Right atrium auricular region (tissue), 2 donors: Measurements from ENCODE around the gene RIMBP2. TPM values are rescaled to one million over a fixed set of nuclear protein-coding genes. Genes with fewer than 3 reads are reported as not detected.

Experiments used
- DNase-seq: peaks from one replicate; pipeline ENCODE4 v3.0.0-alpha.2; 2019; ENCODE audit warnings: low spot score
- H3K27ac ChIP-seq, 2 donors: fragments of 200-600 bp; sonication (generic); 1 replicate in 1 of 2; 2 replicates in 1 of 2; pipeline ENCODE4 v1.5.1; 2016 to 2019
- H3K27me3 ChIP-seq, 2 donors: fragments of 200-600 bp; sonication (generic); one replicate each; pipeline versions ENCODE4 v1.5.1 to v1.6.0; 2017 to 2019
- H3K36me3 ChIP-seq: fragments of 200-600 bp; sonication (generic); one replicate; pipeline ENCODE4 v1.5.1; 2016
- H3K4me1 ChIP-seq, 2 donors: fragments of 200-600 bp; sonication (generic); one replicate each; pipeline versions ENCODE4 v1.5.1 to v1.6.0; 2017 to 2019
- H3K4me3 ChIP-seq, 2 donors: fragments of 200-600 bp; sonication (generic); 1 replicate in 1 of 2; 2 replicates in 1 of 2; pipeline ENCODE4 v1.5.1; 2017 to 2019; ENCODE audit warnings: mild to moderate bottlenecking in 1 of 2, moderate library complexity in 1 of 2
- H3K9me3 ChIP-seq, 2 donors: fragments of 200-600 bp; sonication (generic); one replicate each; pipeline ENCODE4 v1.5.1; 2019
- CTCF ChIP-seq, 2 donors: fragments of 200-600 bp; sonication (generic); IDR thresholded peaks; one replicate each; pipeline ENCODE4 v1.5.1; 2019; ENCODE audit warnings: antibody characterized with exemption in 2 of 2
- total RNA-seq, 2 donors: library from RNA; depleted of rRNA; stranded (reverse); fragments of >200 nt; gene quantifications; one replicate each; pipeline ENCODE4 v1.1.0, GENCODE V29; 2016

Gene RIMBP2
- total RNA-seq, 2 donors from 2014 or later, result 0.04 TPM; not detected in 1

DNA sequence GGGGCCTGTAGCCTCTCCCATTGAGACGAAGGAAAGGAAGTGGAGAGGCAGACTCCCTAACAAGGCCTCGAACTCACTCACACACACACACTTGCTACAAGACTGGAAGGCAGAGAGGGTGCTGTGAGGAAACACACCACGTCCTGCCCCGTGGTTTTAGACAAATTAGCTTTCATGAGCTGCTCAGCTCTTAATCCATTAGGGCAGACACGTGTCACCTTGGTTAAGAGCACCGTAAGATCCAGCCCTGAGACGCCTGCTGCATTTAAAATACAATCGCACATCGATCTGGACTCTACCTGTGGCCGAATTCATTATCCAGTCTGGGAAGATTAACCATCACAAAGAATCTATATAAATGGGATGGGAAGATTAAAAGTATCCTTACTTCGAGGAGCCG is 72.0 kb downstream of the RIMBP2 start:
- Histone ChIP-seq H3K36me3 (no peaks in the 10 kb centered on the region), H3K27ac (no peak overlapping the region), H3K9me3 (no peaks in the 10 kb centered on the region), H3K4me1 (no peaks in the 10 kb centered on the region), H3K4me3 (no peak overlapping the region), H3K27me3 (no peaks in the 10 kb centered on the region)
- no peak for TF ChIP-seq CTCF (IDR thresholded peaks at IDR 0.05)
- no peak for DNase-seq

DNA sequence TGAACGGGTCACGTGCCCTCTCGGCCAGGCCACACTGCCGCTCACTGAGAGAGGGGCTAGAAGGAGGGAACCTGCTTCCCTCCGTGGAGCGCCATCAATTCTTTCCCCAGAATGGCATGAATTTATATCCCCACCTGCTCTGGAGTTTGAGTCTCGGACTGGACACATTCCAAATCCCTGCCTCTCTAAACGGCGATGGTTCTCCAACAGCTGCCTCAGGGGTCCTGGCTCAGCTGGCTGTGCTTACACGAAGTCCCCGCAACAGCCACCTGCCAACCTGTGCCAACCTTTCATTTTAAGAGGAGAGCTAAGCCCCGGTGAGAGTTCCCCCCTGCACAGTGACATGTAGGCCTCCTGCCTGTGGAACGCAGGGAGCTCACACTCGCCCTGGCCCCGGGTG is 73.2 kb downstream of the RIMBP2 start:
- H3K4me1 ChIP-seq, result no peaks in the 10 kb centered on the region
- no peaks in the 10 kb centered on the region for H3K36me3 ChIP-seq
- no peaks in the 10 kb centered on the region for H3K9me3 ChIP-seq
- no peak overlapping the region for H3K27ac ChIP-seq
- DNase-seq, result no peak
- H3K4me3 ChIP-seq, result no peak overlapping the region
- no peaks in the 10 kb centered on the region for H3K27me3 ChIP-seq
- no peak for TF ChIP-seq CTCF (IDR thresholded peaks at IDR 0.05)

DNA sequence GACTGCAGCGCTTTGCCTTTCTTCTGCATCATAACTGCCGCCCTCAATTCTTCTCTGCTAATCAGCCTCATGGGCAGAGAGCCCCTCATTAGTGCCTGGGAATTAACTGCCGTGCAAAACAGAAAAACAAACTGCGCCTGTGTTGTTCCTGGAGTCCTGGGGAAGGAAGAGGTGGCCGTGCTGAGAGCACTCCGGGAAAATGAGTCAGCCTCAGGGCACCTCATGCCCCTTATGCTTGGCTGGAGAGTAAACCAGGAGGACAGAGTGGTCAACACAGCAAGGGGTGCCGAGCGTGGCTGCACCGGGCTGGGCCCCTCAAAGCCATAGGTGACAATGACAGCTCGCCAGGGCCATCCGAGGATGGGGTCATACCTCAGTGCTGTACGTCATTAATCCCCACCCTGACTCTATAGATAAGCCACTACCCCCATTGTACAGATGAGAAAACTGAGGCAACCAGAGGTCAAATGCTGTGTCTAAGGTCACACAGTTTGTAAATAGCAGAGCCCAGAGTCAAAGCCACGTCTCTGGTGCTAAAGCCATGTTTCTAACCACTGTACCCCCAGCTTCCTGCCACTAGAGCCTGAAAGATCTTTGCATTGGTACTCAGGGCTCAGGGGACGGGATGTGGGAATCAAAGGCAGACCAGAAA is 74.4 kb downstream of the RIMBP2 start:
- no peaks in the 10 kb centered on the region for H3K36me3 ChIP-seq
- H3K9me3 ChIP-seq, result no peaks in the 10 kb centered on the region
- TF ChIP-seq CTCF (IDR thresholded peaks at IDR 0.05), result no peak
- H3K27me3 ChIP-seq, result no peaks in the 10 kb centered on the region
- H3K4me3 ChIP-seq, result no peak overlapping the region
- H3K4me1 ChIP-seq, result no peaks in the 10 kb centered on the region
- no peak overlapping the region for H3K27ac ChIP-seq
- DNase-seq, result no peak

DNA sequence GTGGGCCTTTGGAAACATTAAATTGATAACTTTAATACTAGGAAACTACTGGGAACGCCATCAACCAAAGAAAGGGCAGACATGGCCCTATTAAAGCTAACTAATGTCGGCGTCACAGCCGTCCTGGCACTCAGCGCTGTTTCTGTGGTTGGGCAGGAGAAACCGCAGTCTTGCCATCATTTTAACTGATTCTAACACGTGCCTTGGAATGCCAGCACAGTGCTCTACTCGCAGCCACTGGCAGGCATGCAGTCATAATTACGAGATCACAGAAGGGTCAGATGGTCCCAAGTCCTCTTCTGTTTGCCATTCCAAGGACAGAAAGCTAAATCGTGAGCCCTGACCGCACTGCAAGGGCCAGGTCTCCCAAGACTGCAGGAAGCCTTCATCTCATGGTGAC is 75.2 kb downstream of the RIMBP2 start:
- Histone ChIP-seq H3K27ac (no peak overlapping the region), H3K36me3 (no peaks in the 10 kb centered on the region), H3K4me1 (no peaks in the 10 kb centered on the region), H3K4me3 (no peak overlapping the region), H3K27me3 (no peaks in the 10 kb centered on the region), H3K9me3 (no peaks in the 10 kb centered on the region)
- TF ChIP-seq CTCF (IDR thresholded peaks at IDR 0.05), result no peak
- no peak for DNase-seq

- H3K36me3 ChIP-seq, result no peaks in the 10 kb centered on the region
- H3K4me3 ChIP-seq, result no peak overlapping the region
- no peak overlapping the region for H3K27ac ChIP-seq
- no peaks in the 10 kb centered on the region for H3K4me1 ChIP-seq
- DNase-seq, result no peak
- no peaks in the 10 kb centered on the region for H3K9me3 ChIP-seq
- H3K27me3 ChIP-seq, result no peaks in the 10 kb centered on the region
- no peak for TF ChIP-seq CTCF (IDR thresholded peaks at IDR 0.05)
These were observed 75.6 kb downstream of the RIMBP2 start for GRCh38 chr12:130640496-130640895.
